CD4-positive, alpha-beta T cell treated with Interleukin-1 beta for 1 hour (primary cell): ENCODE measurements around the gene SLC30A3.
"Not testable (repeated sequence)": the region's sequence is repeated elsewhere in the genome, so short reads cannot be mapped to it uniquely, and the experiment has no call there.

Source experiments
- DNase-seq, 2 donors: peaks; one replicate each; pipeline ENCODE4 v3.0.0-alpha.2; 2020 to 2022

Gene SLC30A3

DNA sequence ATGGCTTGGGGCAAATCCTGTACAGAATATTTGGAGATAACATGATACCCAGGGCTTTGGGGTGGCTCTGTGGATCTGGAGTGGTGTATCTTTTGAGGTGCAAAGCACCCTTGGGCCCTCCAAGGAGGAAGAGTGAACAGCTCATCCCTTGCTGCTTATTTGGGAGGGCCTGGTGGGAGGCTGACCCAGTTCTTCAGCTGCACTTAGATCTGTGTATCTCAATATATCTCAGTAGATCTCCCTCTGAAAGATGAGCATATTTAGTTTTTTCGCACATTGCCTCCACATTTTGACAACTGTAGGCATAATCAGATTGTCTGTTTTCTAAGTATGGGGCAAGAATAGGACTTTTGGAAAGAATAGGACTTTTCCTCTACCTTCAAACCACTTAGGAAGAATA lies 22.1 kb upstream of the SLC30A3 start:
- no peak for DNase-seq

- no peak for DNase-seq
These were observed 20.0 kb upstream of the SLC30A3 start for GRCh38 chr2:27282892-27283291.

DNA sequence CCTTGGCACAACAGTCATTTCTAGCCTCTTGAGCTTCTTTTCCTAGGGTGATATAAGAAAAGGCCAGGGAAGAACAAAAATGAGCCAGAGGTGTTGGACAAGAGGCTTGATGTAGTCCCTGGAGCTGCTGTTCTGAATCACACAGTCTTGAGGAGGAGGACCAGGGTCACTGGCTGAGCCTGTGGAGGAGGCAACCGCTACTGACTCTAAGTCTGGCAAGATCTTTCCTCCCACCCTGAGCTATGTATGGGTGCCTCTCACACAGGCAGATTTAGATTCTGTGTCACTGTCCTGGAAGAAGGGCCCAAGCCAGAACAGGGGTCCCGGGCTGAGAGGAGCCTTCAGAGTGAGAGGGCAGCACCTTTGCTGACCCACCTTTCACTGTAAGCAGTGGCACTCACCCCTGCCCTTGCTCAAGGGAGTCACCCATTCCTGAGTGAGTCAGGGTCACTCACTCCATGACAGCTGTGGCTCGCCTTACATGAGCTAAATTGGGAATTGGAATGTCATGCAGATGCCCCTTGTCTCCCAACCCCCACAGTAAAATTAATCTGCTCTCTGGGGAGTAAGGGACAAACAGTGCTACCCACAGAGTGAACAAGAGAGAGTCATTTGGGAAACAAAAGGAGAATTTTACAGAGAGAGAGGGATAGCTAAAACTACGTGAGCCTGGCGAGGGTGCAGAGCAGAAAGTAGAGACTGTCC lies 19.2 kb upstream of the SLC30A3 start, which contains the start of gene TRIM54:
Gene TRIM54 (plus strand): TSS at position 575 of the 705 bp plus-strand sequence. CDS start 303 bp downstream, outside the sequence.
- DNase-seq: no peak

DNA sequence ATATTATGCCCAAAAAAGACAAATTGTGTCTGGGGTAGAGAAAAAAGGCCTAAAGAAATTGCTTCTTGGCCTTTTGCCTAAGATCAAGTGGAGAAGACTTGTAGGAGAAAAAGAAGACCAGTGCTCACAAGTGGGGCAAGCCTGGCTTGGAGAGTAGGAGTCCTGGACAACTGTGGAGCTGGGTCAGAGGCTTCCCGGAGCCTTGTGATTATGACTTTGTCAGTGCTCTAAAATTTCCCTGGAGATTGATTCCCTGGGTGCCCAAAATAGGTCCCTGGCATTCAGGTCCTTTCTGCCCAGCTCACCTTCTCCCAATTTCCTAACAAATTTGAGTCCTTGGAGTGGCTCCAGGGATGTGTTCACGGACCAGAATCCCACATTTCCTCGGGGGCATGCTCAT lies 18.6 kb upstream of the SLC30A3 start:
- DNase-seq: no peak

GRCh38 chr2:27280826-27281225 lies 18.0 kb upstream of the SLC30A3 start:
- DNase-seq: no peak

- DNase-seq: no peak
These were observed 15.2 kb upstream of the SLC30A3 start for GRCh38 chr2:27278010-27278409.

GRCh38 chr2:27275211-27276150 lies 12.6 kb upstream of the SLC30A3 start, which contains the start of gene DNAJC5G:
DNAJC5G (plus strand) TSS chr2:27275433; CDS start chr2:27276729, 1,296 bp downstream.
- no peak for DNase-seq

DNA sequence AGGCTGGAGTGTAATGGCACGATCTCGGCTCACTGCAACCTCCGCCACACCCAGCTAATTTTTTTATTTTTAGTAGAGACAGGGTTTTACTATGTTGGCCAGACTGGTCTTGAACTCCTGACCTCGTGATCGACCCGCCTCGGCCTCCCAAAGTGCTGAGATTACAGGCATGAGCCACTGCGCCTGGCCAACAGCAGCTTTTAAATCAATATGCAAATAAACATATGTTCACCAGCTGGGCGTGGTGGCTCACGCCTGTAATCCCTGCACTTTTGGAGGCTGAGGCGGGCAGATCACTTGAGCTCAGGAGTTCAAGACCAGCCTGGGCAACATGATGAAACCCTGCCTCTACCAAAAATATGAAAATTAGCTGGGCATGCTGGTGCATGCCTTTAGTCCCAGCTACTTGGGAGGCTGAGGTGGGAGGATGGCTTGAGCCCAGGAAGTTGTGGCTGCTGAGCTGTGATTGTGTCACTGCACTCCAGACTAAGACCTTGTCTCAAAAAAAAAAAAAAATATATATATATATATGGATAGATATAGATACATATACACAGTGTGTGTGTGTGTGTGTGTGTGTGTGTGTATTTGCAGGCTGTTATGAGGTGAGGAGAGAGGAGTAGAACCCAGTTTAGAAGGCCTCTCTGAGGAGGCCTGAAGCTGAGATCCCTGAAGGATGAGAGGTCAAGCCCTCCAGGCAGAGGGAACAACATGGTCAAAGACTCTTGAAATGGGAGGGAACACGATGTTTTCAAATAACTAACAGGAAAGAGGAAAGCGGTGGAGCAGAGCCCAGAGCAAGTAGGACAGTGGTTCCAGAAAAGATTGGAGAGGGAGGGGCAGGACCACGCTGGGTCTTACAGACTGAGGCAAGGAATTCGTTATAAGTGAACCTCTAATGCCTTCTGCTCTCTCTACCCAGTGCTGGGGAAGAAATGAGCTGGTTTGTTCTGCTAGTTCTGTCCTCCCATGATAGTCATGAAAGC lies 10.0 kb upstream of the SLC30A3 start:
- not testable (repeated sequence) for DNase-seq

GRCh38 chr2:27271631-27272340 lies 8.9 kb upstream of the SLC30A3 start:
- DNase-seq: no peak

DNA sequence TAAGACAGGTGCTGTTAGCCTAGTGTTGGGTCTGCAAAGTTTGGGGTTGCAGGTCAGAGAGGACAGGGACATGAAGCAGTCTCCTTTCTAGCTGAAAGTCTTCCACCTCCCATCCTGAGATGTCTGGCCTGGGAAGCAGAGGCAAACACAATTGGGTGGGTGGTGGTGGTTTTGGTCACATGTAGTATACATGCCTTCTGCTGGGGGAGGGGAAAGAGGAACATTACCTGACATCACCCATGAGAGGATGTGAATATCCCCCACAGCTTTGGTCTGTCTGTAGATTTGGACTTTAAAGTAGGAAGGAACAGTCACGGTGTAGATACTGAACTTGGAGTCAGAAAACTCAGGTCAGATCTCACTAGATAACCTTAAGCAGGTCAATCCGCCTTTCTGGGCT lies 7.8 kb upstream of the SLC30A3 start:
- DNase-seq: no peak

GRCh38 chr2:27270131-27270530 lies 7.3 kb upstream of the SLC30A3 start:
- DNase-seq: no peak

GRCh38 chr2:27268296-27268695 lies 5.4 kb upstream of the SLC30A3 start:
- DNase-seq: not testable (repeated sequence)

GRCh38 chr2:27265536-27265870 lies 2.7 kb upstream of the SLC30A3 start:
- DNase-seq: no peak

GRCh38 chr2:27264753-27265535 lies 2.1 kb upstream of the SLC30A3 start:
- peak; percentile 74 to 78 for DNase-seq

- DNase-seq: peak in 1 of 2 donors; percentile 16
These were observed 1.5 kb upstream of the SLC30A3 start for GRCh38 chr2:27264253-27264752.

DNA sequence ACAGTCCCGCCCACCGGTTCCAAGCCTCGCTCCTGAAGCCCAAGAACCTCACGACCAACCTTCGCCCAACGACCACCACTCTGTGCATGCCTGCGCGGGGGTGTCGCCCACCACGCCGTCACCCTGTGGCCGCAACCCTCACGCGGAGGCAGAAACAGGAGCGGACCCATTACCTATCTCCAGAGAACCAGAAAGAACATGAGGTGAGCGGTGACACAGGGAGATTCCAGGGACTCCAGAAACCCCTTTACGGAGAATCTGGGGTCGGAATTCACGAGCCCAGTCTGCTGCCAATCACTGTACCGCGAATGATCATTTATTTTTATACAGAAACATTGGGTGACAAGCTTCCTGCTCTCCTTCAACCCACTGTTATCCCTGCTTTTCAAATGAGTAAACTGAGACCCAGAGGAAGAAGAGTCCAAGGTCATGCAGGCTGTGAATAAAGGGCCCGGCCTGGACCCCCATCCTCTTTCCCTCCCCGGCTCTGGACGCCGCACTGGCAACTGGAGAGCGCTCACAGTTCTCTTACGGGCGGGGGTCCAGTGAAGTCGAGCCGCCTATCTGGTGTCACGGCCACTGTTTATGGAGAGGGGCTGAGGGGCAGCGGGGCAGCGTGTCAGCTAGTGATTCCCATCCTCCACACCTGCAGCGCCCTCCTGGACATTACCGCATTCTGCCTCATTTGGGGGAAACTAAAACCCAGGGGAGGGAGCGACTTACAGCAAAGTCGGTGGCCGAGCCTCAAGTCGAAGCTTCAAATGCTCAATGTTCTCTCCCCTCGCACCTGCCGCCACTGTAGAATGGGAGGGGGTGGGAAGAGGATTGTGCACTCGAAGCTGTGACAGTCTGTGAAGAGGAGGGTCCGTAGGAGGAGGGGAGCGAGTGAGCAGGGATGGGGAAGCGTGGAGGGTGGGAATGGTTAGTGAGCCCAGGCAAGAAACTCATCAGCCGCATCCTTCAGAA lies 723 bp upstream of the SLC30A3 start:
- DNase-seq: no peak

- no peak for DNase-seq
These were observed 935 bp downstream of the SLC30A3 start for GRCh38 chr2:27261926-27262298.

DNA sequence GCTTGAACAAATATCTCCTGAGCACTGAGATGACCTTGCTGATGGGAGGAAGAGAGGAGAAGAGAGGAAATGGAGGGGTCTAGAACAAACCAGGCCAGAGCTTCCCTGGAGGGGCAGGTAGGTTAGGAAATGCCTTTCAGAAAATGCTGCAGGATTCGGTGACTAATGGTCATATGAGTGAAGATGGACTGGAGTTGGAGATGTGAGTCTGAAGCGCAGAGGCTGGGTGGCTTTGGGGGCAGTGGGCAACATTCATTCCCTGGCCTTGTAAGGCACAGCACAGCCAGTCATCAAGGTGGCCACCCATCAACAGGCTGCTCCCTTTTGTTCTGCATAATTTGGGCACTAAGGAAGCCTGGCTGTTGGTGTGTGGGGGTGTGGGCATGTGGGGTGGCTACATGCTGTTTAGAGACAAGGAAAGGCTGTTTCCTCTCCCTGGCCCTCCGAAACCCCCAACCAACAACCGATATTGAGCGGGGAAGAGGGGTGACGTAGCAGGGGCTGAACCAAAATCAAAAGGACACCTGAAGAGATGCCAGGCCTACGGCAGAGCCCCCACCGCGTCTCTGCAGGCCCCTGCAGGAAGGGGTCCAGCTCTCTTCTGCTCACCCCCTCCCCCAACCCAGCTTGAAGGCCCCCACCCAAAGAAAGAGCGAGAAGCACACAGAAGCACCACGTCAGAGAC lies 1.5 kb downstream of the SLC30A3 start:
- DNase-seq: no peak

GRCh38 chr2:27258051-27258450 lies 4.8 kb downstream of the SLC30A3 start:
- DNase-seq: no peak
